ENCODE results near the gene UROD.
"Not testable (repeated sequence)": the region's sequence is repeated elsewhere in the genome, so short reads cannot be mapped to it uniquely, and the experiment has no call there.

UROD gene

DNA sequence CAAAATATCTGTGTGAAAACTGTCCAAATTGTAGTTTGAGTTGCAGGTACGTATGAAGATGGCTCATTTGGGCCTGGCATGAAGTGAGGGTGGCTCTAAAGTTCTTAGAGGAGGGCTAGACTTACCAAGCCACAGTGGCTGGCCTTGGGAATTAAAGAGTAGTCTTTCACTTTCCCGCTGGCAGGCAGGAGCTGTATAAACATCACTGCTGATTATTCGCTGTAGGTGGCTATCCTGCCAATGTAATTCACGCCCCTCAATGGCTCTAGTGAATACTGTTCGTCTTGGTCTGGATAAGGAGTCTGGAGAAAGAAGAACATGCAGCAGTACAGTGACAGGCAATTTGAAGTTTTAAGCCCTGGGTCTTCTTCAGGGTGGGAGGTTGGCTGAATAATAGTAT lies 31.0 kb downstream of the UROD start:
- Histone ChIP-seq H3K4me3 (ENCODE audit: low read depth, low read length) (no peak overlapping the region), H3K27me3 (no peaks in the 10 kb centered on the region), H3K4me1 (no peaks in the 10 kb centered on the region), H3K9me3 (no peaks in the 10 kb centered on the region), H3K36me3 (no peaks in the 10 kb centered on the region)
- DNase-seq: no peak
- TF ChIP-seq, protein P1, sequence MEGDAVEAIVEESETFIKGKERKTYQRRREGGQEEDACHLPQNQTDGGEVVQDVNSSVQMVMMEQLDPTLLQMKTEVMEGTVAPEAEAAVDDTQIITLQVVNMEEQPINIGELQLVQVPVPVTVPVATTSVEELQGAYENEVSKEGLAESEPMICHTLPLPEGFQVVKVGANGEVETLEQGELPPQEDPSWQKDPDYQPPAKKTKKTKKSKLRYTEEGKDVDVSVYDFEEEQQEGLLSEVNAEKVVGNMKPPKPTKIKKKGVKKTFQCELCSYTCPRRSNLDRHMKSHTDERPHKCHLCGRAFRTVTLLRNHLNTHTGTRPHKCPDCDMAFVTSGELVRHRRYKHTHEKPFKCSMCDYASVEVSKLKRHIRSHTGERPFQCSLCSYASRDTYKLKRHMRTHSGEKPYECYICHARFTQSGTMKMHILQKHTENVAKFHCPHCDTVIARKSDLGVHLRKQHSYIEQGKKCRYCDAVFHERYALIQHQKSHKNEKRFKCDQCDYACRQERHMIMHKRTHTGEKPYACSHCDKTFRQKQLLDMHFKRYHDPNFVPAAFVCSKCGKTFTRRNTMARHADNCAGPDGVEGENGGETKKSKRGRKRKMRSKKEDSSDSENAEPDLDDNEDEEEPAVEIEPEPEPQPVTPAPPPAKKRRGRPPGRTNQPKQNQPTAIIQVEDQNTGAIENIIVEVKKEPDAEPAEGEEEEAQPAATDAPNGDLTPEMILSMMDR (IDR thresholded peaks at IDR 0.05; ENCODE audit: low read depth, low read length): no peak

- Histone ChIP-seq H3K9me3 (no peaks in the 10 kb centered on the region), H3K27me3 (no peaks in the 10 kb centered on the region), H3K4me1 (no peaks in the 10 kb centered on the region), H3K36me3 (no peaks in the 10 kb centered on the region), H3K4me3 (ENCODE audit: low read depth, low read length) (no peak overlapping the region)
- DNase-seq: no peak
- TF ChIP-seq, protein P1 (IDR thresholded peaks at IDR 0.05; ENCODE audit: low read depth, low read length): no peak
Measured at GRCh38 chr1:45044916-45045315, 32.9 kb downstream of the UROD start.

- H3K4me1 ChIP-seq: no peaks in the 10 kb centered on the region
- DNase-seq: no peak
- H3K27me3 ChIP-seq: no peaks in the 10 kb centered on the region
- H3K9me3 ChIP-seq: no peaks in the 10 kb centered on the region
- H3K36me3 ChIP-seq: no peaks in the 10 kb centered on the region
- TF ChIP-seq, protein P1 (IDR thresholded peaks at IDR 0.05; ENCODE audit: low read depth, low read length): no peak
- H3K4me3 ChIP-seq (ENCODE audit: low read depth, low read length): no peak overlapping the region
Measured at GRCh38 chr1:45047032-45047431, 35.0 kb downstream of the UROD start.

GRCh38 chr1:45051005-45051772 lies 39.1 kb downstream of the UROD start:
- no peak for DNase-seq
- no peaks in the 10 kb centered on the region for H3K9me3 ChIP-seq
- H3K36me3 ChIP-seq: no peaks in the 10 kb centered on the region
- no peak overlapping the region for H3K4me3 ChIP-seq (ENCODE audit: low read depth, low read length)
- H3K27me3 ChIP-seq: no peaks in the 10 kb centered on the region
- no peaks in the 10 kb centered on the region for H3K4me1 ChIP-seq
- TF ChIP-seq, protein P1 (IDR thresholded peaks at IDR 0.05; ENCODE audit: low read depth, low read length): no peak

GRCh38 chr1:45057542-45057941 lies 45.5 kb downstream of the UROD start:
- Histone ChIP-seq H3K9me3 (no peaks in the 10 kb centered on the region), H3K36me3 (no peaks in the 10 kb centered on the region), H3K4me1 (no peaks in the 10 kb centered on the region)

DNA sequence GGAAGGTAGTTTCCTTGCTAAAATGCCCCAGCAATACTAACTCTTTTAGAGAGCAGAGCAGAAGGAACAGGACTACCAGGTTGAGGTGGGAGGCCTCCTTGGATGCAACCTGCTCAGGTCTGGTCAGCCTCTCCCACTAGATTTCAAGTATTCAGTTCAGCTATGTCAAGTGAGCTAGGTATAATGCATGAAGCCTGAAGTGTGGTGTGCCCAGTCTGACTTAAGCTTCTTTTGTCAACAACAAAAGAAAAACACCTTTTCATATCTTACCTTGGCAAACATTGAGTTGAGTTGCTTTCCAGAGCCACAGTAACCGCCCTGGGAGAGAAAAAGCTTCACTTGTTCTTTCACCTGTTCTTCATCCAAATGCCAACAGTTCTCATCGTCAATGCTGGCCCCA lies 47.8 kb downstream of the UROD start:
- DNase-seq: no peak
- Histone ChIP-seq H3K9me3 (no peaks in the 10 kb centered on the region), H3K4me1 (no peaks in the 10 kb centered on the region), H3K27me3 (no peaks in the 10 kb centered on the region), H3K36me3 (no peaks in the 10 kb centered on the region), H3K4me3 (ENCODE audit: low read depth, low read length) (no peak overlapping the region)
- TF ChIP-seq, protein P1 (IDR thresholded peaks at IDR 0.05; ENCODE audit: low read depth, low read length): no peak

More at GRCh38 chr1:45057542-45057941, 45.5 kb downstream of the UROD start:
- TF ChIP-seq, protein P1 (IDR thresholded peaks at IDR 0.05; ENCODE audit: low read depth, low read length): no peak
- no peak for DNase-seq
- no peak overlapping the region for H3K4me3 ChIP-seq (ENCODE audit: low read depth, low read length)
- no peaks in the 10 kb centered on the region for H3K27me3 ChIP-seq

DNA sequence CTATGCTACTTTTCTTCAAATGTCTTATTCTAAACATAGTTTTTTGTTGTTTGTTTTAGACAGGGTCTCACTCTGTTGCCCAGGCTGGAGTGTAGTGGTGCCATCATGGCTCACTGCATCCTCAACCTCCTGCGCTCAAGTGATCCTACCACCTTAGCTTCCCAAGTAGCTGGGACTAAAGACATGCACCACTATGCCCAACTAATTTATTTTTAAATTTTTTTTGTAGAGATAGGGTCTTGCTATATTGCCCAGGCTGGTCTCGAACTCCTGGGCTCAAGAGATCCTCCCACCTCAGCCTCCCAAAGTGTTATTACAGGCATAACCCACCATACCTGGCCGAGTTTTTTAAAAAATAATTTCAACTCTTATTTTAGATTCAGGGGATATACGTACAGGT lies 50.4 kb downstream of the UROD start:
- not testable (repeated sequence) for DNase-seq; H3K4me3 ChIP-seq (ENCODE audit: low read depth, low read length); H3K4me1 ChIP-seq; H3K36me3 ChIP-seq; H3K9me3 ChIP-seq; H3K27me3 ChIP-seq

Data from BE2C (cell line).